ENCODE data around the gene NAA10.
A peak's percentile ranks its signal among the peaks of the same experiment; 100 is the strongest.

NAA10 gene

GRCh38 chrX:153926858-153927671 is 7.8 kb downstream of the NAA10 start:
- DNase-seq = peak; percentile 53

- DNase-seq = no peak
Observed at GRCh38 chrX:153926552-153926857, 8.3 kb downstream of the NAA10 start.

GRCh38 chrX:153925739-153926551 is 8.9 kb downstream of the NAA10 start, which contains the start of gene ARHGAP4:
Gene ARHGAP4, minus strand, starts transcription at chrX:153926264. Its CDS starts 62 bp downstream, at chrX:153926202.
- peak; percentile 14 for DNase-seq

GRCh38 chrX:153925387-153925738 is 9.5 kb downstream of the NAA10 start:
- peak; percentile 86 for DNase-seq

- DNase-seq = peak; percentile 47
Observed at GRCh38 chrX:153924149-153924861, 10.5 kb downstream of the NAA10 start.

GRCh38 chrX:153922932-153923857 is 11.6 kb downstream of the NAA10 start:
- no peak for DNase-seq

GRCh38 chrX:153921511-153922446 is 13.1 kb downstream of the NAA10 start:
- no peak for DNase-seq

- no peak for DNase-seq
Observed at GRCh38 chrX:153921070-153921469, 13.8 kb downstream of the NAA10 start.

GRCh38 chrX:153920546-153920945 is 14.3 kb downstream of the NAA10 start:
- DNase-seq = no peak

GRCh38 chrX:153919281-153919680 is 15.6 kb downstream of the NAA10 start:
- DNase-seq = no peak

GRCh38 chrX:153917869-153918268 is 17.0 kb downstream of the NAA10 start:
- no peak for DNase-seq

GRCh38 chrX:153913701-153914100 is 21.1 kb downstream of the NAA10 start:
- no peak for DNase-seq

- DNase-seq = no peak
Observed at GRCh38 chrX:153913211-153913610, 21.6 kb downstream of the NAA10 start.

GRCh38 chrX:153911798-153912197 is 23.0 kb downstream of the NAA10 start:
- DNase-seq = no peak

- no peak for DNase-seq
Observed at GRCh38 chrX:153910446-153910845, 24.4 kb downstream of the NAA10 start.

- no peak for DNase-seq
Observed at GRCh38 chrX:153909980-153910360, 24.9 kb downstream of the NAA10 start.

- no peak for DNase-seq
Observed at GRCh38 chrX:153909024-153909979, 25.5 kb downstream of the NAA10 start.

GRCh38 chrX:153908219-153908860 is 26.5 kb downstream of the NAA10 start:
- no peak for DNase-seq

- DNase-seq = no peak
Observed at GRCh38 chrX:153907456-153907855, 27.4 kb downstream of the NAA10 start.

All from NCI-H526 treated with DMSO at 0.1 percent for 48 hours (cell line).